Caco-2 (cell line): Measurements from ENCODE around the gene MMP20. TPM values are rescaled to one million over a fixed set of nuclear protein-coding genes. Genes with fewer than 3 reads are reported as not detected.

ENCODE experiments used
- BruUV-seq: library from RNA; stranded (reverse); fragments of 400-500 nt; replicated peaks from 2 replicates; lab custom pipeline; 2021; lab: Mats Ljungman, UMichigan
- CTCF ChIA-PET: fragments of 300-600 bp; sonication (Branson Sonifier 250); formaldehyde crosslinking; loops from one replicate; lab custom pipeline; 2022; ENCODE audit warnings: antibody characterized with exemption; lab: Charles Lee
- POLR2A ChIA-PET: fragments of 300-600 bp; sonication (Branson Sonifier 250); formaldehyde crosslinking; loops from one replicate; lab custom pipeline; 2022; ENCODE audit warnings: antibody characterized with exemption; lab: Charles Lee
- DNase-seq, 2 experiments: peaks; one replicate each; pipeline versions ENCODE4 v3.0.0 to v3.0.0-alpha.2; 2020 to 2022
- H3K27me3 ChIP-seq: replicated peaks from 2 replicates; pipeline ENCODE4 v1.6.0; 2011; ENCODE audit warnings: low read length; ENCODE audit not compliant: control insufficient read depth, insufficient read depth
- H3K36me3 ChIP-seq: 2 replicates; pipeline ENCODE4 v1.5.1; 2011; ENCODE audit warnings: low read length; ENCODE audit not compliant: control insufficient read depth, insufficient read depth
- H3K4me1 ChIP-seq: fragments of 250-450 bp; sonication (Bioruptor Pico); 2 replicates; pipeline ENCODE4 v1.5.1; 2020; ENCODE audit warnings: mild to moderate bottlenecking
- H3K4me3 ChIP-seq: 2 replicates; pipeline ENCODE4 v1.5.1; 2011; ENCODE audit warnings: low read depth, mild to moderate bottlenecking, control low read depth, low read length
- H3K9me3 ChIP-seq: fragments of 250-450 bp; sonication (Bioruptor Pico); 2 replicates; pipeline ENCODE4 v1.5.1; 2020; ENCODE audit warnings: mild to moderate bottlenecking, moderate library complexity
- H3K27ac Mint-ChIP-seq: one replicate; pipeline ENCODE4 v1.8.0; 2022; ENCODE audit warnings: mixed read lengths; ENCODE audit not compliant: unreplicated experiment
- H3K27me3 Mint-ChIP-seq: one replicate; pipeline ENCODE4 v1.8.0; 2022; ENCODE audit warnings: mixed read lengths; ENCODE audit not compliant: insufficient read depth, unreplicated experiment
- H3K36me3 Mint-ChIP-seq: one replicate; pipeline ENCODE4 v1.8.0; 2022; ENCODE audit warnings: mild to moderate bottlenecking, mixed read lengths; ENCODE audit not compliant: insufficient read depth, unreplicated experiment
- H3K4me1 Mint-ChIP-seq: one replicate; pipeline ENCODE4 v1.8.0; 2022; ENCODE audit warnings: low read depth, mixed read lengths; ENCODE audit not compliant: unreplicated experiment
- H3K4me3 Mint-ChIP-seq: one replicate; pipeline ENCODE4 v1.8.0; 2022; ENCODE audit warnings: mild to moderate bottlenecking, moderate library complexity, mixed read lengths; ENCODE audit not compliant: unreplicated experiment
- H3K9me3 Mint-ChIP-seq: one replicate; pipeline ENCODE4 v1.8.0; 2022; ENCODE audit warnings: mixed read lengths; ENCODE audit not compliant: unreplicated experiment
- CTCF ChIP-seq, 2 experiments: fragments of 200-600 bp in 1 of 2; IDR thresholded peaks; 1 replicate in 1 of 2; 2 replicates in 1 of 2; pipeline versions ENCODE4 v1.5.1 to v1.8.0; 2011 to 2022; ENCODE audit warnings: antibody characterized with exemption in 1 of 2, control low read depth in 1 of 2, inconsistent platforms in 1 of 2, low read depth in 1 of 2, low read length in 1 of 2, mild to moderate bottlenecking in 1 of 2, moderate library complexity in 1 of 2; ENCODE audit not compliant: insufficient read depth in 1 of 2, severe bottlenecking in 1 of 2, unreplicated experiment in 1 of 2
- intact Hi-C: fragments of 100-400 bp; cut with micrococcal nuclease; formaldehyde crosslinking; loops from one replicate; pipeline ENCODE4 v1.10.0; 2022; ENCODE audit not compliant: unreplicated experiment
- total RNA-seq: library from RNA; stranded (reverse); gene quantifications from 2 replicates; pipeline ENCODE4 v1.2.3, GENCODE V29; 2022

Gene MMP20
- total RNA-seq, 1 experiment from 2014 or later: not detected

- no peaks in the 10 kb centered on the region for H3K27me3 ChIP-seq
- Mint-ChIP-seq H3K36me3 (no peaks in the 10 kb centered on the region), H3K4me1 (peaks cover 7% of the 10 kb centered on the region), H3K9me3 (peaks cover 22% of the 10 kb centered on the region), H3K27me3 (no peaks in the 10 kb centered on the region), H3K27ac (no peak overlapping the region), H3K4me3 (no peak overlapping the region)
- TF ChIP-seq CTCF (IDR thresholded peaks at IDR 0.05; ENCODE audit: insufficient read depth in 1 of 2, low read depth in 1 of 2, low read length in 1 of 2, severe bottlenecking in 1 of 2, unreplicated experiment in 1 of 2): no peak
- intact Hi-C loops: loop anchor here (2.0 kb wide), 1 partner anchor 37 kb away; no protein-coding TSS in a partner anchor
- H3K4me1 ChIP-seq: 0 out of 2 replicates have a peak, but pooled peaks cover 9% of the 10 kb centered on the region
- no peak for DNase-seq
- no peak overlapping the region for H3K4me3 ChIP-seq
- no peaks in the 10 kb centered on the region for H3K36me3 ChIP-seq
- ChIA-PET POLR2A (no interaction called here), CTCF (no interaction called here)
- no TSS peak for BruUV-seq
- H3K9me3 ChIP-seq: peaks cover 12% of the 10 kb centered on the region
These were observed 37.4 kb downstream of the MMP20 start for GRCh38 chr11:102587722-102588121.

GRCh38 chr11:102583141-102583873 is 41.8 kb downstream of the MMP20 start:
- no peak for DNase-seq
- Mint-ChIP-seq H3K36me3 (no peaks in the 10 kb centered on the region), H3K4me3 (no peak overlapping the region), H3K27ac (no peak overlapping the region), H3K27me3 (no peaks in the 10 kb centered on the region), H3K9me3 (peaks cover 21% of the 10 kb centered on the region), H3K4me1 (peaks cover 21% of the 10 kb centered on the region)
- intact Hi-C loops: no loop called here
- TF ChIP-seq CTCF (IDR thresholded peaks at IDR 0.05; ENCODE audit: insufficient read depth in 1 of 2, low read depth in 1 of 2, low read length in 1 of 2, severe bottlenecking in 1 of 2, unreplicated experiment in 1 of 2): no peak
- no peaks in the 10 kb centered on the region for H3K27me3 ChIP-seq
- H3K36me3 ChIP-seq: no peaks in the 10 kb centered on the region
- BruUV-seq: no TSS peak
- H3K4me1 ChIP-seq: peaks cover 14% of the 10 kb centered on the region
- ChIA-PET CTCF (no interaction called here), POLR2A (no interaction called here)
- H3K4me3 ChIP-seq: no peak overlapping the region
- peaks cover 12% of the 10 kb centered on the region for H3K9me3 ChIP-seq

GRCh38 chr11:102582140-102582539 is 43.0 kb downstream of the MMP20 start:
- H3K27me3 Mint-ChIP-seq: no peaks in the 10 kb centered on the region
- H3K27me3 ChIP-seq: no peaks in the 10 kb centered on the region
- BruUV-seq: no TSS peak
- H3K4me1 Mint-ChIP-seq: peaks cover 21% of the 10 kb centered on the region
- H3K27ac Mint-ChIP-seq: no peak overlapping the region
- H3K9me3 ChIP-seq: peaks cover 4% of the 10 kb centered on the region
- H3K4me1 ChIP-seq: peaks cover 14% of the 10 kb centered on the region
- ChIA-PET POLR2A (no interaction called here), CTCF (no interaction called here)
- H3K4me3 ChIP-seq: no peak overlapping the region
- no peak for DNase-seq
- H3K36me3 Mint-ChIP-seq: no peaks in the 10 kb centered on the region
- no peak overlapping the region for H3K4me3 Mint-ChIP-seq
- no peak for TF ChIP-seq CTCF (IDR thresholded peaks at IDR 0.05; ENCODE audit: insufficient read depth in 1 of 2, low read depth in 1 of 2, low read length in 1 of 2, severe bottlenecking in 1 of 2, unreplicated experiment in 1 of 2)
- peaks cover 13% of the 10 kb centered on the region for H3K9me3 Mint-ChIP-seq
- intact Hi-C loops: no loop called here
- no peaks in the 10 kb centered on the region for H3K36me3 ChIP-seq
